Left ventricle myocardium inferior (tissue), 1 donor: ENCODE data around the gene ROPN1L. TPM values are rescaled to one million over a fixed set of nuclear protein-coding genes. Genes with fewer than 3 reads are reported as not detected.
"Not testable (repeated sequence)": the region's sequence is repeated elsewhere in the genome, so short reads cannot be mapped to it uniquely, and the experiment has no call there.

ENCODE experiments used
- DNase-seq: peaks from one replicate; pipeline ENCODE4 v3.0.0-alpha.2; 2020
- H3K27ac ChIP-seq: fragments of 200-600 bp; replicated peaks from 2 replicates; pipeline ENCODE4 v1.8.0; 2021
- H3K27me3 ChIP-seq: fragments of 200-600 bp; 2 replicates; pipeline ENCODE4 v1.8.0; 2021; ENCODE audit warnings: low read depth
- H3K36me3 ChIP-seq: fragments of 200-600 bp; 2 replicates; pipeline ENCODE4 v1.8.0; 2021
- H3K4me1 ChIP-seq: fragments of 200-600 bp; 2 replicates; pipeline ENCODE4 v1.8.0; 2021
- H3K4me3 ChIP-seq: fragments of 200-600 bp; 2 replicates; pipeline ENCODE4 v1.8.0; 2021; ENCODE audit warnings: mild to moderate bottlenecking, moderate library complexity
- H3K9me3 ChIP-seq: fragments of 200-600 bp; replicated peaks from 2 replicates; pipeline ENCODE4 v1.8.0; 2021
- intact Hi-C: fragments of 100-400 bp; cut with micrococcal nuclease; formaldehyde crosslinking; loops from one replicate; pipeline ENCODE4 v1.11.0; 2022
- microRNA-seq: library from miRNA; unstranded; fragments of <30 nt; microRNA quantifications from one replicate; pipeline ENCODE4 v1.2.0, GENCODE V29; 2020
- total RNA-seq: library from RNA; stranded (reverse); fragmentation: NEBNext Ultra II Directional; extraction: Animal tissue kit (Norgen Biotek cat#: 25700); gene quantifications from one replicate; pipeline ENCODE4 v1.2.1, GENCODE V29; 2021
- TF ChIP-seq, protein P1 (sequence below): fragments of 200-600 bp; IDR thresholded peaks from 2 replicates; pipeline ENCODE4 v1.8.0; 2021; ENCODE audit warnings: antibody characterized with exemption, mild to moderate bottlenecking, borderline replicate concordance
- donor health status: DM: no; HTN: yes; CAD: no; lungs with severe emphysema.

Gene ROPN1L
- total RNA-seq, 1 donor from 2014 or later = 0.38 TPM

DNA sequence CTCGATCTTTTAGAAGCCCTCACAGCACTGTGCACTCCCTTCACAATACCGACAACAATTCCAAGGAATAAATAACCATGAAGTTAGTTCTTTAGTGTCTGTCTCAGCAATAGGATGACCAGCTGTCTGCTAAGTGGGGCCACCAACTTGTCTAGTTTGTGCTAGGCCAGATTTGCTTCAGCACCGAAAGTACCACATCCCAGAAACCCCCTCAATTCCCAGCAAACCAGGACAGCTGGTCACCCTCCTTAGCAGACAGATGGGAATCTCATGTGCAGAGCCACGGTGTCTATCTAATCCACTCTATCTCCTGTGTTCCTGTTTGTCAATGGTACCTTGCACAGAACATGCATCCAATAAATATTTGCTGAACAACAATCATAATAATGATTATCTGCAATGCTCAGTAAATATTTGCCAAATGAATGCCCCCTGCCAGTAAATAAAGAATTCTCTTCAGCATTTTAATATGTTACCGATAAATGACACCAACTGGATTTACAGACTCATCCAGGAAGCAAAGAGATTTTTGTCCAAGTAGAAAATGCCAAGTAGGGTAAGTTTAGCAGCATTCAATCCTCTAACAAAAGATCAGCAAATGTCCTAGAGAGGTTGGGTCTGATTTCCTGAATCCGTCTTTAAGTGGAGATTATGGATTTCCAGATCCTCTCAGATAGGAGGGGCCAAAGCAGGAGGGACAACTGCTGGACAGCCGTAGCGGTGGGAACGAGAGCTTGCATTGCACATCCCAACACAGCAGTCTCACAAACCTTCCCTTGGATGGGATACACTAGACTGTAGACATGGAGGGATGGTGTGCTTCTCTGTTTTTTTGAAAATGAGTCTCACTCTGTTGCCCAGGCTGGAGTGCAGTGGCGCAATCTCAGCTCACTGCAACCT, 70.3 kb downstream of the ROPN1L start:
- H3K9me3 ChIP-seq = no peaks in the 10 kb centered on the region
- no peak overlapping the region for H3K27ac ChIP-seq
- no peaks in the 10 kb centered on the region for H3K4me1 ChIP-seq
- no peak for DNase-seq
- H3K4me3 ChIP-seq = no peak overlapping the region
- intact Hi-C loops = no loop called here
- TF ChIP-seq, protein P1, sequence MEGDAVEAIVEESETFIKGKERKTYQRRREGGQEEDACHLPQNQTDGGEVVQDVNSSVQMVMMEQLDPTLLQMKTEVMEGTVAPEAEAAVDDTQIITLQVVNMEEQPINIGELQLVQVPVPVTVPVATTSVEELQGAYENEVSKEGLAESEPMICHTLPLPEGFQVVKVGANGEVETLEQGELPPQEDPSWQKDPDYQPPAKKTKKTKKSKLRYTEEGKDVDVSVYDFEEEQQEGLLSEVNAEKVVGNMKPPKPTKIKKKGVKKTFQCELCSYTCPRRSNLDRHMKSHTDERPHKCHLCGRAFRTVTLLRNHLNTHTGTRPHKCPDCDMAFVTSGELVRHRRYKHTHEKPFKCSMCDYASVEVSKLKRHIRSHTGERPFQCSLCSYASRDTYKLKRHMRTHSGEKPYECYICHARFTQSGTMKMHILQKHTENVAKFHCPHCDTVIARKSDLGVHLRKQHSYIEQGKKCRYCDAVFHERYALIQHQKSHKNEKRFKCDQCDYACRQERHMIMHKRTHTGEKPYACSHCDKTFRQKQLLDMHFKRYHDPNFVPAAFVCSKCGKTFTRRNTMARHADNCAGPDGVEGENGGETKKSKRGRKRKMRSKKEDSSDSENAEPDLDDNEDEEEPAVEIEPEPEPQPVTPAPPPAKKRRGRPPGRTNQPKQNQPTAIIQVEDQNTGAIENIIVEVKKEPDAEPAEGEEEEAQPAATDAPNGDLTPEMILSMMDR = no peak
- H3K27me3 ChIP-seq = no peaks in the 10 kb centered on the region
- no peaks in the 10 kb centered on the region for H3K36me3 ChIP-seq

- Histone ChIP-seq H3K36me3 (no peaks in the 10 kb centered on the region), H3K9me3 (no peaks in the 10 kb centered on the region), H3K27ac (no peak overlapping the region), H3K27me3 (no peaks in the 10 kb centered on the region), H3K4me1 (no peaks in the 10 kb centered on the region), H3K4me3 (no peak overlapping the region)
- TF ChIP-seq, protein P1 = no peak
- DNase-seq = no peak
- intact Hi-C loops = no loop called here
Observed at GRCh38 chr5:10513501-10514442, 72.1 kb downstream of the ROPN1L start.

DNA sequence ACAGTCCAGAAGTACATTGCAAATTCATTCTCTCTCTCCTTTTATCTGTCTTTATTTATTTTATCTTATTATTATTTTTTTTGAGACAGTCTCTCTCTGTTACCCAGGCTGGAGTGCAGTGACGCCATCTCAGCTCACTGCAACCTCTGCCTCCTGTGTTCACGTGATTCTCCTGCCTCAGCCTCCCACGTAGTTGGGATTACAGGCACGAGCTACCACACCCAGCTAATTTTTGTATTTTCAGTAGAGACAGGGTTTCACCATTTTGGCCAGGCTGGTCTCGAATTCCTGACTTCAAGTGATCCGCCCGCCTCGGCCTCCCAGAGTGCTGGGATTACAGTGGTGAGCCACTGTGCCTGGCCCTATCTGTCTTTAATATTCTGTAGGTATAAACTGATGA, 72.9 kb downstream of the ROPN1L start:
- H3K27ac ChIP-seq, intact Hi-C loops, DNase-seq, H3K9me3 ChIP-seq, H3K36me3 ChIP-seq, H3K4me3 ChIP-seq, H3K27me3 ChIP-seq, H3K4me1 ChIP-seq: not testable (repeated sequence)

Small RNAs within 50 kb of the gene (microRNA-seq; reads per million reads assigned to microRNA genes)
- gene MIR6131 = not detected

Other genes starting within 250 kb of the ROPN1L start
- gene ATPSCKMT, start 192.0 kb upstream of the ROPN1L start, total RNA-seq = 18.0 TPM
- 93.2 TPM for gene CCT5, start 191.6 kb upstream of the ROPN1L start, total RNA-seq
- gene CMBL, start 134.0 kb upstream of the ROPN1L start, total RNA-seq = 50.4 TPM
- gene MARCHF6, start 88.2 kb upstream of the ROPN1L start, total RNA-seq = 162 TPM
- 15.2 TPM for gene ANKRD33B, start 122.2 kb downstream of the ROPN1L start, total RNA-seq